HG03097 (cell line): Measurements from ENCODE around the gene OR2M7.
A peak's percentile ranks its signal among the peaks of the same experiment; 100 is the strongest.
"Not testable (repeated sequence)": the region's sequence is repeated elsewhere in the genome, so short reads cannot be mapped to it uniquely, and the experiment has no call there.

Experiments
- ATAC-seq: cut with Tn5 transposase; IDR thresholded peaks from one replicate; pipeline ENCODE4 v1.9.1; 2021; ENCODE audit not compliant: unreplicated experiment, low FRiP score

Gene OR2M7, protein sequence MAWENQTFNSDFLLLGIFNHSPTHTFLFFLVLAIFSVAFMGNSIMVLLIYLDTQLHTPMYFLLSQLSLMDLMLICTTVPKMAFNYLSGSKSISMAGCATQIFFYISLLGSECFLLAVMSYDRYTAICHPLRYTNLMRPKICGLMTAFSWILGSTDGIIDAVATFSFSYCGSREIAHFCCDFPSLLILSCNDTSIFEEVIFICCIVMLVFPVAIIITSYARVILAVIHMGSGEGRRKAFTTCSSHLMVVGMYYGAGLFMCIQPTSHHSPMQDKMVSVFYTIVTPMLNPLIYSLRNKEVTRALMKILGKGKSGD

DNA sequence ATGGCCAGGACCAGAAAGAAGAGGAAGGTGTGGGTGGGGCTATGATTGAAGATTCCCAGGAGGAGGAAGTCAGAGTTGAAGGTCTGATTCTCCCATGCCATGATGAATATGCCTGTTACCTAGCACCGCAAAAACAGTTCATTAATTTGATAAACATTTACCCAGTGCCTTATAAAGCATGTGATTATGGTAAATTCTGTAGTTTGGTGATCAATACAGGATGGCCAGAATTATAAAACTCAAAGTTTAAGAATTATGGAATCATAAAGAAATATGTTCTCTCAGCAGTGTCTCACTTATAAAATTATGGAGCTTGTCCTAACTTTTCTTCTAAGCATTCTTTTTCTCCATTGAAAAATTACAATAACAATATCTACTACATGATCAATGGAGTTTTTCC, at the start of gene OR2M7:
OR2M7 (minus strand) TSS at position 101 of the 400 bp plus-strand sequence; CDS start at position 101, 0 bp downstream.
- no peak for ATAC-seq

GRCh38 chr1:248373761-248374160, 49.4 kb upstream of the OR2M7 start:
- no peak for ATAC-seq

DNA sequence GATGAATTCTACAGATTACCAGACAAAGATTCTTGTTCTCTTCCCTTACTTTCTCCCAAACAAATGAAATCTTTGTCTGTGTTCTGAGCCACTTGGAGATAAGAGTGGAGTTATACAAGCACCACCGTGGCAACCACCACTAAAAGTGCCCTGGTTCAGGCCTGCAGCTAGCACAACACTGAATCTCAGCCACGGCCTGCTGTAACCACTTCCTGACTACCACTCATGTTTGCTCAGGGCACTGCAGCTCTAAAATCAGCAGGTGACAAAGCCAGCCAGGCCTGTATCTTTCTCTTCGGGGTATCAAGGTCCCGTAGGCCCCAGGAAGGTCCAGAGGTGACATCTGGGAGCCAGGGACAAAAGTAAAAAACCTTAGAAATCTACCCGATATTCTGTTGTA, 48.0 kb upstream of the OR2M7 start:
- ATAC-seq = peak; percentile 68

DNA sequence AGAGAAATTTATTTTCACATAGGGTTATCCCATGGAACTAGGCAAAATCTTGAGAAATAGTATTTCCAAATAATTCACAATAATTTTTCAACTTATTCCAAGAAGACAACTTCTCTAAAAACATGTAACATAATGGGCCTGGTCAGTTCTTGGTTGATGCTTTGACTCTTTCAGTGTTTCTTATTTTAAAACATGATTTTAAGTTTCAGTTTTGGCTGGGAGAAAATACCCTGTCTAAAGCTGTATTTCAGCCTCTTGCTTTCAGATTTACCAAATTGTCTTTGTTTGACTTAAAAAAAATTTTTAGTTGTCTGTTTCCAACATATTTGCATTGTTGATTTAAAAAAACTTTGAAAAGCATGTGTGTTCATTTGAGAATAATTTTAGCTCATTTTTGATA, 42.2 kb upstream of the OR2M7 start:
- no peak for ATAC-seq

- no peak for ATAC-seq
Observed at GRCh38 chr1:248361121-248361715, 36.9 kb upstream of the OR2M7 start, which contains the start of gene OR2T4. Gene OR2T4 (plus strand): TSS chr1:248361665. CDS start chr1:248361665, 0 bp downstream.

DNA sequence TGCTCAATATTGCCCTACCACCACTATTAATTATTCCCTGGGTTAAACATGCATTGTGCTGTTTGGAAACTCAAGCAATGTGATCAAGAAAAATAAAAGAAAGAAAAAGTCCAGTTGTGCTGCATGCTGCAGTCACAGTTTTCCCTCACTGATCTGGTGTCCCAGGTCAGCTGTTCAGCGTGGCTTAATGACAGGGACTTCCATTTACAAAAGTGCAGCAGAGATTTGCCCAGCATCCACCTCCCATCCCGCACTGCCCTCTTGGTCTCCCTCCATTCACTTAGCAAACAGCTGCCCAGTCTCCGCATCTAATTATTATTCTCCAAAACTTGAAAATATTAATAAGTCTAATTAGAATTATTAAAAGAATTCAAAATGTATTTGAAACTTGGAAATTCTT, 35.0 kb upstream of the OR2M7 start:
- ATAC-seq = no peak

DNA sequence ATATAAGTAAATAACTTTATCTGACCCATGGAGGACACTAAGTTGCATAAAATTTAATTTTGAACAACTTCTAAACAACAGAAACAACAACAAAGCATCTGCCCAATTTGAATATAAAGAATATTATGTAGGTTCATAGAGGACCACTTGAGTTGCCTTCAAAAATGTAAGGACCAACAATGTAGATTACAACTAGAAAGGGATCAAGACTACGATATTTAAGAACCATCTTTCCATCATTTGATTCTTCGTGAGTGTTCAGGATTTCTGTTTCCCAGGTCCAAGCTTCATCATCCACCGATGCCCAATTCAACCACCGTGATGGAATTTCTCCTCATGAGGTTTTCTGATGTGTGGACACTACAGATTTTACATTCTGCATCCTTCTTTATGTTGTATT, 24.1 kb upstream of the OR2M7 start, which contains the start of gene OR14C36:
OR14C36 (plus strand) TSS at position 301 of the 400 bp plus-strand sequence; CDS start at position 301, 0 bp downstream.
- no peak for ATAC-seq

DNA sequence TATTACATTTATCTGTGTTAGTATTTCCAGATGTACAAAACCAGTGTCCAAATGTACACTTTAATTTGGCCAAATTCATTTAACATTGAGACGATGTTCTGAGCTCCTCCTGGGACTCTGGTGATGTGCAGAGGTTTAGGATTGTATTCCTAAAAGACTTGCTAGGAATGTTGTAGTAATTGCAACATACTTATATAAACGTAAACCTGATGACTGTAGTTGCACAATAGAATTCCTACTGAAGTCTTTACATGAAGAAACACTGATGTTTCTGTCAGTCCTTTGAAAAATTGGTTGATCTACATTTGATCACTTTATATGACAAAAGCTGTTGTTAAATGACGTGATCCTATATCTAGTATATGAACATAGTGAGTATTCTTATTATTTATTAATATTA, 19.1 kb upstream of the OR2M7 start:
- ATAC-seq = no peak

DNA sequence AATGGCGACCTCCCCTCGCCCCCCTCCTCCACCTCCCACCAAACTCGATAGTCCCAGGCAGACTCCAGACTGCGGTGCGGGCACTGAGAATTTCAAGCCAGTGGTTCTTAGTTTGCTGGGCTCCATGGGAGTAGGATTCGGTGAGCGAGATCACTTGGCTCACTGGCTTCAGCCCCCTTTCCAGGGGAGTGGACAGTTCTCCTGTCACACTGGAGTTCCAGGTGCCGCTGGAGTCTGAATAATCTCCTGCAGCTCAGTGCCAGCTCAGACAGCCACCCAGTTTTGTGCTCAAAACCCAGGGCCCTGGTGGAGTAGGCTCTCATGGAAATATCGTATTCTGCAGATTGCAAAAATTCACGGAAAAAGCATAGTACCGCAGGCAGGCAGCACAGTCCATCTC, 7.6 kb downstream of the OR2M7 start:
- no peak for ATAC-seq

GRCh38 chr1:248306740-248307139, 17.6 kb downstream of the OR2M7 start:
- not testable (repeated sequence) for ATAC-seq

DNA sequence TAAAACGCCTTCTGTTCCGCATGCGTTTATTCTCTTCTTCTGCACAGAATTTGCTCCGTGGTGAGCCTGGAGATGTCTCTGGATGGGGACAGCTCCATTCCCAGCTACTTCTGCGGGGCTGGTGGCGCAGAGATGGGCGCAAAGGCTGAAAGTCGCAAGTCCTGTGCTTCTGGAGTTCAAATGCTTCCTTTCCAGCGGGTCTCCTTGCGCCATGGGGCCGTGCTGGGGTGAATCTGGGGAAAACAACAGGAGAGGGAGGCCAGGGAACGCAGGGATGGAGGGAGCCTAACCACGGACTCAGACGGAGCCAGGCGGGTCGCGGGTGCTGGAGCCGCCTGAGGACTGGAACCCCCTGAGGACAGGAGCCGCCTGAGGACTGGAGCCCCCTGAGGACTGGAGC, 18.3 kb downstream of the OR2M7 start:
- no peak for ATAC-seq

- not testable (repeated sequence) for ATAC-seq
Observed at GRCh38 chr1:248305672-248306071, 18.7 kb downstream of the OR2M7 start.

DNA sequence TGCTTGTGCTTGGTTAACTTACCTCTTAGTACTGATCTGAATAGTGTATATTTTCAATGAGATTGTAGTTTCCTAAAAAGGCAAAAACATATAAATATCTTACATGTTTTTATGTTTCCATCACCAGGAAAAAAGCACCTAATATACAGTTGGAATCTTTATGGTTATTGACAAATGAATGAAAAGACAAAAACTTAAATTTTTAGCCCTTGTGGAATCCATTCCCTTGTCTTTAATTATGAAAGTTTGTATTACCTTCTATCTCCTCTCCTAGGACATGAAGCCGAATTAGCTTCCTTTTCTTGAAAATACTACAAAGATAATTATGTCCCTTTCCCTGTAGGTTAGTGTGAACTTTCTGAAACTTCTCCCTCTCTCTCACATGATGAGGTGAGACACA, 21.0 kb downstream of the OR2M7 start, which contains the start of gene OR2T12:
OR2T12 (minus strand) TSS at position 101 of the 400 bp plus-strand sequence. CDS start 7,846 bp downstream, outside the sequence.
- ATAC-seq = no peak

DNA sequence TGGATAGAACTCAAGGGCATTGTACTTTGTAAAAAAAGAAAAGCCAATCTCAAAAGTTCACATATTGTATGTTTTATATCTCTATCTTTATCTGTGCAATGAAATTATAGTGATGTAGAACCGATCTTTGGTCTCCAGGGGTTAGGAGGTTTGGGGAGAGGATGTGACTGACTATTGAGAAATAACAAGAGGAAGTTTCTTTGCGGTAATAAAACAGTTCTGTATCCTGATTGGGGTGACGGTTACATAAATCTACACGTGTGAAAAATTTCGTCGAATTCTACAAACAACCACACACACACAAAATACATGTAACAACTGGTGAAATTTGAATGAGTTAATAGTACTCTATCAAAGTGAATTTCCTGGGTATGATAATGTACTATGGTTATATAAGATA, 36.0 kb downstream of the OR2M7 start:
- ATAC-seq = no peak

DNA sequence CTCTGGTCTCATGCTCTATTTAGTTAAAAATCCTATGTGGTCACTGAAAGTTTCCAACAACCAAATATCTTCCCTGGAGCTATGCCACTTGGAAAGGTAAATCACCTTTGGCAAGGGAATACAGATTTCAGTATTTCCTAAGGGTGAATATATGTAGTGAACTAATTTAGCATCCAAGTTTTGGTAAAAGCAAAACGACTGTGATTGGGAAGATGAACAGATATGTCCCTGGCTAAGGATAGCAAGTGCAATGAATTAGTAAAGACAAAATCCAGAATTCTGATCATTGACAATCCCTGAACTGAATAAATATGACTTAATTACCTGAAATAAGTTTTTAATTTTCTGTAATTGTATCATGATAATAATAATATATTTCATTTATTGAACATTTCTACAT, 46.5 kb downstream of the OR2M7 start, which contains the start of gene OR2T33:
OR2T33 (minus strand) TSS at position 101 of the 400 bp plus-strand sequence. CDS start 4,162 bp downstream, outside the sequence.
- ATAC-seq = no peak
